ENCODE measurements around the gene SIRPB2.

The SIRPB2 gene

GRCh38 chr20:1491281-1491840 is at the start of gene SIRPB2:
Gene SIRPB2, minus strand, starts transcription at chr20:1491420. Its CDS starts 61 bp downstream, at chr20:1491359.
- DNase-seq: peak in 9 of 56 donors; percentile 2 to 25 (median 16)

- DNase-seq: no peak
Measured at GRCh38 chr20:1539816-1540419, 48.7 kb upstream of the SIRPB2 start.

GRCh38 chr20:1538655-1539054 is 47.4 kb upstream of the SIRPB2 start:
- no peak for DNase-seq

GRCh38 chr20:1537731-1538058 is 46.5 kb upstream of the SIRPB2 start:
- DNase-seq: peak in 10 of 56 donors; percentile 1 to 33 (median 6)

GRCh38 chr20:1536893-1537730 is 45.9 kb upstream of the SIRPB2 start:
- no peak for DNase-seq

- peak in 3 of 56 donors; percentile 1 to 11 (median 8) for DNase-seq
Measured at GRCh38 chr20:1535420-1536175, 44.4 kb upstream of the SIRPB2 start.

GRCh38 chr20:1534526-1534925 is 43.3 kb upstream of the SIRPB2 start:
- no peak for DNase-seq

GRCh38 chr20:1533059-1533458 is 41.8 kb upstream of the SIRPB2 start:
- DNase-seq: no peak

- DNase-seq: no peak
Measured at GRCh38 chr20:1528811-1529210, 37.6 kb upstream of the SIRPB2 start.

- DNase-seq: no peak
Measured at GRCh38 chr20:1527923-1528322, 36.7 kb upstream of the SIRPB2 start.

GRCh38 chr20:1526896-1527295 is 35.7 kb upstream of the SIRPB2 start:
- no peak for DNase-seq

GRCh38 chr20:1526310-1526709 is 35.1 kb upstream of the SIRPB2 start:
- no peak for DNase-seq

GRCh38 chr20:1524004-1524403 is 32.8 kb upstream of the SIRPB2 start:
- DNase-seq: no peak

GRCh38 chr20:1517010-1517409 is 25.8 kb upstream of the SIRPB2 start:
- no peak for DNase-seq

GRCh38 chr20:1513801-1514200 is 22.6 kb upstream of the SIRPB2 start:
- DNase-seq: no peak

GRCh38 chr20:1509237-1509636 is 18.0 kb upstream of the SIRPB2 start:
- peak in 17 of 56 donors; percentile 3 to 55 (median 19) for DNase-seq

GRCh38 chr20:1508574-1508973 is 17.4 kb upstream of the SIRPB2 start:
- no peak for DNase-seq

- no peak for DNase-seq
Measured at GRCh38 chr20:1507276-1507675, 16.1 kb upstream of the SIRPB2 start.

GRCh38 chr20:1505871-1506270 is 14.7 kb upstream of the SIRPB2 start:
- DNase-seq: no peak

GRCh38 chr20:1505361-1505760 is 14.1 kb upstream of the SIRPB2 start:
- no peak for DNase-seq

- DNase-seq: peak in 44 of 56 donors; percentile 4 to 77 (median 39)
Measured at GRCh38 chr20:1503564-1504227, 12.5 kb upstream of the SIRPB2 start.
